Mesendoderm (in vitro differentiated cells): ENCODE data around the gene ARHGEF4.

Source experiments
- DNase-seq: peaks from one replicate; pipeline ENCODE4 v3.0.0; 2013
- H2AK5ac ChIP-seq: 2 replicates; pipeline ENCODE4 v1.6.1; 2013; ENCODE audit warnings: low read length, inconsistent platforms
- H2BK120ac ChIP-seq: 2 replicates; pipeline ENCODE4 v1.6.1; 2013; ENCODE audit warnings: low read depth, mild to moderate bottlenecking, low read length, moderate library complexity, mixed read lengths
- H2BK15ac ChIP-seq: replicated peaks from 2 replicates; pipeline ENCODE4 v1.6.1; 2013; ENCODE audit warnings: low read depth, mild to moderate bottlenecking, moderate library complexity
- H2BK5ac ChIP-seq: 2 replicates; pipeline ENCODE4 v1.6.1; 2013; ENCODE audit warnings: low read length, inconsistent platforms
- H3K18ac ChIP-seq: 2 replicates; pipeline ENCODE4 v1.6.1; 2013; ENCODE audit warnings: mild to moderate bottlenecking, low read length, mixed read lengths
- H3K23ac ChIP-seq: one replicate; pipeline ENCODE4 v1.6.1; 2013; ENCODE audit warnings: low read length
- H3K27ac ChIP-seq: 2 replicates; pipeline ENCODE4 v1.5.1; 2013; ENCODE audit warnings: low read depth, mild to moderate bottlenecking, inconsistent platforms, low read length, moderate library complexity
- H3K27me3 ChIP-seq: 2 replicates; pipeline ENCODE4 v1.6.1; 2013; ENCODE audit warnings: low read length, control low read depth, mild to moderate bottlenecking, inconsistent platforms; ENCODE audit not compliant: insufficient read depth, poor library complexity
- H3K36me3 ChIP-seq: 2 replicates; pipeline ENCODE4 v1.6.1; 2013; ENCODE audit warnings: low read length, inconsistent platforms; ENCODE audit not compliant: control insufficient read depth, insufficient read depth
- H3K4ac ChIP-seq: one replicate; pipeline ENCODE4 v1.6.1; 2013; ENCODE audit warnings: low read depth, mild to moderate bottlenecking, low read length, moderate library complexity
- H3K4me1 ChIP-seq: 2 replicates; pipeline ENCODE4 v1.6.1; 2013; ENCODE audit warnings: low read depth, low read length, inconsistent platforms; ENCODE audit not compliant: control insufficient read depth
- H3K4me2 ChIP-seq: 2 replicates; pipeline ENCODE4 v1.6.1; 2013; ENCODE audit warnings: low read length
- H3K4me3 ChIP-seq: 2 replicates; pipeline ENCODE4 v1.5.1; 2013; ENCODE audit warnings: mild to moderate bottlenecking, low read length
- H3K56ac ChIP-seq: one replicate; pipeline ENCODE4 v1.6.1; 2013; ENCODE audit warnings: low read length
- H3K79me1 ChIP-seq: 2 replicates; pipeline ENCODE4 v1.6.1; 2013; ENCODE audit warnings: low read length, inconsistent platforms
- H3K79me2 ChIP-seq: 2 replicates; pipeline ENCODE4 v1.6.1; 2013; ENCODE audit warnings: mild to moderate bottlenecking, low read length; ENCODE audit not compliant: control insufficient read depth, insufficient read depth
- H3K9ac ChIP-seq: 2 replicates; pipeline ENCODE4 v1.6.1; 2013; ENCODE audit warnings: low read length, inconsistent platforms
- H4K5ac ChIP-seq: one replicate; pipeline ENCODE4 v1.6.1; 2013; ENCODE audit warnings: low read length
- H4K8ac ChIP-seq: one replicate; pipeline ENCODE4 v1.6.1; 2013; ENCODE audit warnings: low read depth, mild to moderate bottlenecking, control low read depth, low read length, moderate library complexity
- WGBS: extraction: QIAGEN DNeasy Blood & Tissue Kit; methylation state at CpG from one replicate; pipeline ENCODE4 v1.1.7; 2013; ENCODE audit warnings: low lambda C conversion rate, missing lambda C conversion rate; ENCODE audit not compliant: insufficient coverage; ENCODE audit errors: extremely low coverage; 5-methylcytosine and 5-hydroxymethylcytosine counted together

ARHGEF4 gene

GRCh38 chr2:130870161-130870485 is 33.4 kb downstream of the ARHGEF4 start:
- Histone ChIP-seq H3K79me1 (no peaks in the 10 kb centered on the region), H4K8ac (no peak overlapping the region), H3K27ac (no peak overlapping the region), H3K79me2 (no peaks in the 10 kb centered on the region), H3K4ac (no peak overlapping the region), H2BK120ac (no peak overlapping the region), H3K27me3 (no peaks in the 10 kb centered on the region), H3K36me3 (no peaks in the 10 kb centered on the region), H3K9ac (no peak overlapping the region), H3K18ac (no peak overlapping the region), H4K5ac (no peak overlapping the region), H2AK5ac (no peak overlapping the region), H2BK15ac (no peak overlapping the region), H3K56ac (no peak overlapping the region), H3K23ac (no peak overlapping the region), H3K4me3 (no peak overlapping the region), H3K4me1 (no peaks in the 10 kb centered on the region), H3K4me2 (no peak overlapping the region), H2BK5ac (no peak overlapping the region)
- no peak for DNase-seq
- WGBS, result no CpG with 5 or more reads among the region's 5 CpGs

DNA sequence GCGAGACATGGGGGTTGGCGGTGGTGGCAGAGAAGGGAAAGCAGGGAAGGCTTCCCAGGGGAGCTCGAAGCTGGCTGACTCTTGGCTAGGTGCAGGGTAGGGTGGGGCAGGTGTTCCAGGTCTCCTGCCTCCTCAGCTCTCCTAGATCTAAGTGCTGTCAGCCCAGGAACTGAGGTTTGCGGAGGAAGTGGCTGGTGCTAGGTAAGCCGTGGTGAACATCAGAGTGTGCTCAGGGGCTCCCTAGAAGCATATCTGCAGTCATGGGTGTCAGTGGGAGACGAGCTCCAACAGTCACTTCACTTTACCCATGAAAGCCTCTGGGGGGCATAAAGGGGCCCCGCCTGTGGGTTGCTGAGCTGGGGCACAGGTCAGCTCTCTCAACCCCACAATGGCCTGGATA is 34.1 kb downstream of the ARHGEF4 start:
- Histone ChIP-seq H2BK5ac (no peak overlapping the region), H3K4me3 (no peak overlapping the region)

GRCh38 chr2:130871843-130872740 is 35.4 kb downstream of the ARHGEF4 start:
- no peaks in the 10 kb centered on the region for H3K79me2 ChIP-seq
- no peak overlapping the region for H2AK5ac ChIP-seq
- H2BK5ac ChIP-seq, result no peak overlapping the region
- no peak overlapping the region for H3K23ac ChIP-seq
- H3K4ac ChIP-seq, result no peak overlapping the region
- H2BK15ac ChIP-seq, result no peak overlapping the region
- no peaks in the 10 kb centered on the region for H3K27me3 ChIP-seq
- no peaks in the 10 kb centered on the region for H3K36me3 ChIP-seq
- H3K4me1 ChIP-seq, result no peaks in the 10 kb centered on the region
- no peak overlapping the region for H4K8ac ChIP-seq
- WGBS, result no CpG with 5 or more reads among the region's 20 CpGs
- no peak overlapping the region for H3K56ac ChIP-seq
- no peak overlapping the region for H3K18ac ChIP-seq
- H3K9ac ChIP-seq, result no peak overlapping the region
- no peak for DNase-seq
- H3K79me1 ChIP-seq, result no peaks in the 10 kb centered on the region
- peak overlapping the region; percentile 52 for H3K27ac ChIP-seq
- H3K4me3 ChIP-seq, result no peak overlapping the region
- no peak overlapping the region for H2BK120ac ChIP-seq
- H4K5ac ChIP-seq, result no peak overlapping the region
- no peak overlapping the region for H3K4me2 ChIP-seq

More for the DNA sequence above, 34.1 kb downstream of the ARHGEF4 start:
- no peak overlapping the region for H3K18ac ChIP-seq
- H3K36me3 ChIP-seq, result no peaks in the 10 kb centered on the region
- no peak overlapping the region for H3K27ac ChIP-seq
- no peak overlapping the region for H3K56ac ChIP-seq
- H2BK120ac ChIP-seq, result no peak overlapping the region
- no peak for DNase-seq
- no peak overlapping the region for H2AK5ac ChIP-seq
- no peaks in the 10 kb centered on the region for H3K4me1 ChIP-seq
- WGBS, result no CpG with 5 or more reads among the region's 7 CpGs
- no peak overlapping the region for H4K8ac ChIP-seq
- no peak overlapping the region for H4K5ac ChIP-seq
- H3K79me1 ChIP-seq, result no peaks in the 10 kb centered on the region
- H3K27me3 ChIP-seq, result no peaks in the 10 kb centered on the region
- H3K23ac ChIP-seq, result no peak overlapping the region
- H3K4ac ChIP-seq, result no peak overlapping the region
- H3K4me2 ChIP-seq, result no peak overlapping the region
- no peak overlapping the region for H2BK15ac ChIP-seq
- H3K79me2 ChIP-seq, result no peaks in the 10 kb centered on the region
- H3K9ac ChIP-seq, result no peak overlapping the region

- H3K79me1 ChIP-seq, result no peaks in the 10 kb centered on the region
- H3K27ac ChIP-seq, result peak overlapping the region; percentile 3
- no peak overlapping the region for H3K56ac ChIP-seq
- WGBS, result no CpG with 5 or more reads among the region's 6 CpGs
- no peak overlapping the region for H4K8ac ChIP-seq
- no peaks in the 10 kb centered on the region for H3K79me2 ChIP-seq
- H3K4me2 ChIP-seq, result no peak overlapping the region
- H4K5ac ChIP-seq, result no peak overlapping the region
- H3K9ac ChIP-seq, result no peak overlapping the region
- no peak overlapping the region for H2BK5ac ChIP-seq
- H3K23ac ChIP-seq, result no peak overlapping the region
- H2BK15ac ChIP-seq, result no peak overlapping the region
- no peak overlapping the region for H2AK5ac ChIP-seq
- H3K4ac ChIP-seq, result no peak overlapping the region
- no peaks in the 10 kb centered on the region for H3K27me3 ChIP-seq
- no peaks in the 10 kb centered on the region for H3K4me1 ChIP-seq
- no peak overlapping the region for H3K4me3 ChIP-seq
- no peak overlapping the region for H2BK120ac ChIP-seq
- no peaks in the 10 kb centered on the region for H3K36me3 ChIP-seq
- no peak overlapping the region for H3K18ac ChIP-seq
- no peak for DNase-seq
These were observed 36.0 kb downstream of the ARHGEF4 start for GRCh38 chr2:130872741-130873125.

DNA sequence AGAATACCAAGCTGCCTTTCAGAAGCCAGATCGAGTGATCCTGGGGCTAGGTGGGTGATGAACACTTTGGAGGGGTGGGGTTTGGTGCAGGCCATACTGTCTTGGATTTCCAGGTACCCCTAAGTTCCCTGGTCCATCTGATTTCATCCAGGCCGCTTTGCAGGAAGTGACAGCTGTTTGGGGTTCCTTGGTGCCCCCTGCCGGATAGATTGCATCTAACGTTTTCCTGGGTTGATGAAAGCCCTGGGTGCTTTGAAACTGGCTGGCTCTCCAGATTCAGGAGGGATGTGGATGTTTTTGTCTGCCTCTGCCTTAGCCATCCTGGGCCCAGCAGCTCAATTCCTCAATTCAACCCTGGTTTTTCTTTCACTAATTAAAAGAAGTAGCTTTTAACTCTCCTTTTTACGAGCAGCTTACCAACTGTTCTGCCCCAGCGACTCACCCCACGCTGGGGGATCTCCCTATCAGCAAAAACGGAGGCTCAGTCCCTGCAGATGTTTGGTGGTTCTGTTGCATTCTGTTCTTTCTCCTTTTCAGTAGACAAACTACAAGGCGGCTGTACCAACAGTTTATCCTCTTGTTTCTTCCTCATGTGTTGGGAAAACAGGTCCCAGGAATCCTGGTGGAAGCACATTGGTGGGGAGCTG is 37.1 kb downstream of the ARHGEF4 start:
- no peak overlapping the region for H2BK120ac ChIP-seq
- no peak overlapping the region for H4K5ac ChIP-seq
- peak; percentile 72 for DNase-seq
- H3K9ac ChIP-seq, result no peak overlapping the region
- H2BK5ac ChIP-seq, result no peak overlapping the region
- no peaks in the 10 kb centered on the region for H3K27me3 ChIP-seq
- no peak overlapping the region for H3K4ac ChIP-seq
- no peaks in the 10 kb centered on the region for H3K79me1 ChIP-seq
- no peaks in the 10 kb centered on the region for H3K36me3 ChIP-seq
- no peaks in the 10 kb centered on the region for H3K79me2 ChIP-seq
- H3K4me3 ChIP-seq, result no peak overlapping the region
- WGBS, result no CpG with 5 or more reads among the region's 9 CpGs
- no peak overlapping the region for H2AK5ac ChIP-seq
- H3K4me1 ChIP-seq, result no peaks in the 10 kb centered on the region
- no peak overlapping the region for H3K27ac ChIP-seq
- no peak overlapping the region for H4K8ac ChIP-seq
- no peak overlapping the region for H3K56ac ChIP-seq
- H2BK15ac ChIP-seq, result no peak overlapping the region
- no peak overlapping the region for H3K23ac ChIP-seq
- no peak overlapping the region for H3K18ac ChIP-seq
- no peak overlapping the region for H3K4me2 ChIP-seq
